HepG2 (cell line): ENCODE measurements around the gene RPS2. TPM values are rescaled to one million over a fixed set of nuclear protein-coding genes. Genes with fewer than 3 reads are reported as not detected.
A peak's percentile ranks its signal among the peaks of the same experiment; 100 is the strongest.

ENCODE experiments used
- BORCS8-MEF2B ChIP-seq: sonication (generic); formaldehyde crosslinking; IDR thresholded peaks from 2 replicates; pipeline ENCODE4 v1.8.0; 2022; ENCODE audit warnings: mild to moderate bottlenecking, missing genetic modification reagents
- BRF2 ChIP-seq: sonication (generic); formaldehyde crosslinking; IDR thresholded peaks from 2 replicates; pipeline ENCODE4 v1.8.1; 2022; ENCODE audit warnings: mild to moderate bottlenecking, missing genetic modification reagents
- CENPX ChIP-seq: sonication (generic); formaldehyde crosslinking; IDR thresholded peaks from 2 replicates; pipeline ENCODE4 v1.9.0; 2021; ENCODE audit warnings: mild to moderate bottlenecking, missing genetic modification reagents, moderate library complexity
- GABPB1 ChIP-seq: IDR thresholded peaks from 2 replicates; pipeline ENCODE4 v1.6.1; 2016; ENCODE audit warnings: mild to moderate bottlenecking, missing genetic modification reagents, moderate library complexity, missing compliant biosample characterization
- HMGXB3 ChIP-seq: sonication (generic); formaldehyde crosslinking; IDR thresholded peaks from 2 replicates; pipeline ENCODE4 v1.4.0; 2020; ENCODE audit warnings: missing genetic modification reagents, borderline replicate concordance
- LCORL ChIP-seq, 2 experiments: fragments of 450-650 bp in 1 of 2; sonication (generic) in 1 of 2; formaldehyde crosslinking in 1 of 2; IDR thresholded peaks; 2 replicates each; pipeline versions ENCODE4 v1.5.0 to v1.6.1; 2017 to 2020; ENCODE audit warnings: antibody characterized with exemption in 1 of 2, missing genetic modification reagents in 1 of 2
- MED13 ChIP-seq: sonication (generic); formaldehyde crosslinking; IDR thresholded peaks from 2 replicates; pipeline ENCODE4 v1.5.0; 2020; ENCODE audit warnings: missing genetic modification reagents
- MZF1 ChIP-seq: sonication (generic); formaldehyde crosslinking; IDR thresholded peaks from 2 replicates; pipeline ENCODE4 v1.8.1; 2023; ENCODE audit warnings: mild to moderate bottlenecking, missing genetic modification reagents, borderline replicate concordance
- NR2F2 ChIP-seq: IDR thresholded peaks from 2 replicates; pipeline ENCODE4 v1.6.1; 2012; ENCODE audit warnings: low read depth, inconsistent platforms, borderline replicate concordance
- PHF20 ChIP-seq: sonication (generic); formaldehyde crosslinking; IDR thresholded peaks from 2 replicates; pipeline ENCODE4 v1.5.0; 2020; ENCODE audit warnings: mild to moderate bottlenecking, missing genetic modification reagents
- POLR2AphosphoS5 ChIP-seq: IDR thresholded peaks from 2 replicates; pipeline ENCODE4 v1.6.1; 2012; ENCODE audit warnings: low read depth, low read length
- ZFYVE20 ChIP-seq: sonication (generic); formaldehyde crosslinking; IDR thresholded peaks from 2 replicates; pipeline ENCODE4 v1.8.0; 2023; ENCODE audit warnings: low read depth, mild to moderate bottlenecking, moderate library complexity, missing genetic modification reagents, borderline replicate concordance
- ZNF17 ChIP-seq: sonication (generic); formaldehyde crosslinking; IDR thresholded peaks from 2 replicates; pipeline ENCODE4 v1.5.0; 2020; ENCODE audit warnings: mild to moderate bottlenecking, missing genetic modification reagents
- ZNF232 ChIP-seq: sonication (generic); formaldehyde crosslinking; IDR thresholded peaks from 2 replicates; pipeline ENCODE4 v1.4.0; 2020; ENCODE audit warnings: missing genetic modification reagents, borderline replicate concordance
- ZNF235 ChIP-seq: sonication (generic); formaldehyde crosslinking; IDR thresholded peaks from 2 replicates; pipeline ENCODE4 v1.8.1; 2023; ENCODE audit warnings: mild to moderate bottlenecking, missing genetic modification reagents, borderline replicate concordance
- ZNF878 ChIP-seq: sonication (generic); formaldehyde crosslinking; IDR thresholded peaks from 2 replicates; pipeline ENCODE4 v1.8.1; 2023; ENCODE audit warnings: mild to moderate bottlenecking, missing genetic modification reagents, moderate library complexity
- polyA plus RNA-seq, 8 experiments: library from polyadenylated mRNA; depleted of rRNA in 3 of 8; stranded (reverse) in 7 of 8; unstranded in 1 of 8; fragments of >200 nt; fragmentation: Illumina TruSeq in 4 of 8; extraction: Trizol in 4 of 8; gene quantifications; 2 replicates each; pipeline versions ENCODE4 v1.2.1 to v1.2.3, GENCODE V29; 2011 to 2016; ENCODE audit warnings: low read depth in 4 of 8, missing spikeins in 1 of 8, mixed read lengths in 1 of 8; ENCODE audit not compliant: insufficient read depth in 1 of 8
- total RNA-seq, 5 experiments: library from RNA; depleted of rRNA; stranded (reverse); fragments of >200 nt; fragmentation: Illumina TruSeq; extraction: Trizol; gene quantifications; 2 replicates each; pipeline ENCODE4 v1.2.3, GENCODE V29; 2016; ENCODE audit warnings: low read depth in 1 of 5
- TF ChIP-seq, protein P1 (sequence below): sonication (generic); formaldehyde crosslinking; IDR thresholded peaks from 2 replicates; pipeline ENCODE4 v1.4.0; 2020; ENCODE audit warnings: missing genetic modification reagents, borderline replicate concordance
- TF ChIP-seq, protein P2 (sequence below): sonication (generic); formaldehyde crosslinking; IDR thresholded peaks from 2 replicates; pipeline ENCODE4 v1.4.0; 2020; ENCODE audit warnings: missing genetic modification reagents, low read depth, mild to moderate bottlenecking, borderline replicate concordance

Gene RPS2
- total and polyA plus RNA-seq, 2 of the 13 experiments (the other 11 are each of a cell fraction or from before 2014, with no cell fraction given): 1,908 to 4,514 TPM

DNA sequence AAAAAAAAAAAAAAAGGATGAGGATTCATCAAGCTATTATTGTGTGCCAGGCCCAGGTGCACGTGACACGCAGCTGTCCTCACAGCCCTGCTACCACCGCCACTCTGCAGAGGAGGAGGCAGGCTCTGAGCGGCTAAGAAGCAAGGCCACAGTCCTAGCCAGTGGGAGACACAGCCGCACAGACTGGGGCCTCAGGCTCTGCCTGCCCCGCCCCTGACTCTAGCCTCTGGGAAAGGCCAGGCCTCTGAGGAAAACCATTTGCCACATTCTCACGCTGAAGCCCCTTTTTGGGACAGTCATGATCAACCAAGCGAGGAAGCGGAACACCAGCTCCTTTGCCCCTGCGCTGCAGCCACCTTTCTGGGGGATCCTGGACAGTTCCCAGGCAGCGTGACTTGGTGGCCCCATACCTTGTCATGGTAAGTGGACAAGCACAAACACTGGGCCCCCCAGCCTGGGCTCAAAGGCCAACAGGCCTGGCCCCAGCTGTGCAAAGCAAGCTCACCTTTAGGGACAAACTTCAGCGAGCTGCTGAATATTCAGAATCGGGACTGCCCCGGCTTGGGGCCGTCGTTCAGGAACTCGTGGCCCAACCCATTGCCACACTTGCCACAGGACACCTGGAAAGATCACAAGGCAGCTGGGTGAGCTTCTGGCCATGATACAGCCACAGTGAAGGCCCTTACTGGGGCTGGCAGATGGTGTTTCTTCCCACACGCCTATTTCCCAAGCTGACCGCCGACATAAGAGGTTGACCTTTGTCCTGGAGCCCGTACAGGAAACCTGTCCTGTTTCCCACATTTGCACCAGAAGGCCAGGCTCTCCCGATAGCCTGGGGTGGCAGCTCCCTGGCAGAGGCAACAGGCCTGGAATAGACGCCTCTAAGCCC lies 24.1 kb downstream of the RPS2 start (continued):
- TF ChIP-seq POLR2AphosphoS5 (peak; percentile 76), LCORL (IDR thresholded peaks at IDR 0.05) (no peak), LCORL (CRISPR knock-in tag; IDR thresholded peaks at IDR 0.05) (peak; percentile 87), CENPX (no peak), NR2F2 (peak; percentile 68; the same call in 1 of the 2 replicates), BORCS8-MEF2B (peak; percentile 18), GABPB1 (CRISPR knock-in tag) (peak; percentile 35), ZNF878 (CRISPR knock-in tag) (peak; percentile 75), ZNF232 (peak; percentile 19; the same call in 1 of the 2 replicates), PHF20 (CRISPR knock-in tag) (peak; percentile 60), ZFYVE20 (no peak), BRF2 (CRISPR knock-in tag) (peak; percentile 38; the same call in 1 of the 2 replicates), ZNF235 (CRISPR knock-in tag) (peak; percentile 75), ZNF17 (CRISPR knock-in tag) (no peak), MZF1 (CRISPR knock-in tag) (no peak), MED13 (CRISPR knock-in tag) (0 out of 2 replicates have a peak, but pooled peaks have one; percentile 35), HMGXB3 (CRISPR knock-in tag) (0 out of 2 replicates have a peak, but pooled peaks have one; percentile 13)
- TF ChIP-seq, protein P1, sequence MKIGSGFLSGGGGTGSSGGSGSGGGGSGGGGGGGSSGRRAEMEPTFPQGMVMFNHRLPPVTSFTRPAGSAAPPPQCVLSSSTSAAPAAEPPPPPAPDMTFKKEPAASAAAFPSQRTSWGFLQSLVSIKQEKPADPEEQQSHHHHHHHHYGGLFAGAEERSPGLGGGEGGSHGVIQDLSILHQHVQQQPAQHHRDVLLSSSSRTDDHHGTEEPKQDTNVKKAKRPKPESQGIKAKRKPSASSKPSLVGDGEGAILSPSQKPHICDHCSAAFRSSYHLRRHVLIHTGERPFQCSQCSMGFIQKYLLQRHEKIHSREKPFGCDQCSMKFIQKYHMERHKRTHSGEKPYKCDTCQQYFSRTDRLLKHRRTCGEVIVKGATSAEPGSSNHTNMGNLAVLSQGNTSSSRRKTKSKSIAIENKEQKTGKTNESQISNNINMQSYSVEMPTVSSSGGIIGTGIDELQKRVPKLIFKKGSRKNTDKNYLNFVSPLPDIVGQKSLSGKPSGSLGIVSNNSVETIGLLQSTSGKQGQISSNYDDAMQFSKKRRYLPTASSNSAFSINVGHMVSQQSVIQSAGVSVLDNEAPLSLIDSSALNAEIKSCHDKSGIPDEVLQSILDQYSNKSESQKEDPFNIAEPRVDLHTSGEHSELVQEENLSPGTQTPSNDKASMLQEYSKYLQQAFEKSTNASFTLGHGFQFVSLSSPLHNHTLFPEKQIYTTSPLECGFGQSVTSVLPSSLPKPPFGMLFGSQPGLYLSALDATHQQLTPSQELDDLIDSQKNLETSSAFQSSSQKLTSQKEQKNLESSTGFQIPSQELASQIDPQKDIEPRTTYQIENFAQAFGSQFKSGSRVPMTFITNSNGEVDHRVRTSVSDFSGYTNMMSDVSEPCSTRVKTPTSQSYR (CRISPR knock-in tag): peak; percentile 22; the same call in 1 of the 2 replicates
- TF ChIP-seq, protein P2, sequence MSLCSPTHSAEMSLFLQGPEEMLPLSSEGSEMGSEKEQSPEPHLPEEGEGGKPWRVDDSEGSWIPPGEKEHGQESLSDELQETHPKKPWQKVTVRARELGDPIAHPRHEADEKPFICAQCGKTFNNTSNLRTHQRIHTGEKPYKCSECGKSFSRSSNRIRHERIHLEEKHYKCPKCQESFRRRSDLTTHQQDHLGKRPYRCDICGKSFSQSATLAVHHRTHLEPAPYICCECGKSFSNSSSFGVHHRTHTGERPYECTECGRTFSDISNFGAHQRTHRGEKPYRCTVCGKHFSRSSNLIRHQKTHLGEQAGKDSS (CRISPR knock-in tag): peak; percentile 35; the same call in 1 of the 2 replicates
